Measurements from ENCODE around the gene RRBP1.
A peak's percentile ranks its signal among the peaks of the same experiment; 100 is the strongest.

The RRBP1 gene

GRCh38 chr20:17620371-17621228 lies 61.4 kb downstream of the RRBP1 start:
- DNase-seq: peak; percentile 42

- DNase-seq: peak; percentile 38
These were observed 62.5 kb downstream of the RRBP1 start for GRCh38 chr20:17619351-17620093.

GRCh38 chr20:17618673-17619013 lies 63.4 kb downstream of the RRBP1 start:
- DNase-seq: peak; percentile 18

- peak; percentile 49 for DNase-seq
These were observed 64.0 kb downstream of the RRBP1 start for GRCh38 chr20:17617868-17618672.

GRCh38 chr20:17617212-17617867 lies 64.7 kb downstream of the RRBP1 start:
- peak; percentile 72 for DNase-seq

- no peak for DNase-seq
These were observed 65.4 kb downstream of the RRBP1 start for GRCh38 chr20:17616480-17617211.

GRCh38 chr20:17615645-17616479 lies 66.2 kb downstream of the RRBP1 start:
- no peak for DNase-seq

GRCh38 chr20:17614812-17615644 lies 67.0 kb downstream of the RRBP1 start:
- DNase-seq: no peak

GRCh38 chr20:17614176-17614811 lies 67.7 kb downstream of the RRBP1 start:
- DNase-seq: peak; percentile 48

GRCh38 chr20:17613328-17614175 lies 68.5 kb downstream of the RRBP1 start:
- DNase-seq: peak; percentile 50

- no peak for DNase-seq
These were observed 69.1 kb downstream of the RRBP1 start for GRCh38 chr20:17612992-17613327.

GRCh38 chr20:17612287-17612991 lies 69.6 kb downstream of the RRBP1 start:
- peak; percentile 72 for DNase-seq

- no peak for DNase-seq
These were observed 70.3 kb downstream of the RRBP1 start for GRCh38 chr20:17611540-17612286.

- DNase-seq: peak; percentile 64
These were observed 70.8 kb downstream of the RRBP1 start for GRCh38 chr20:17611290-17611539.

- DNase-seq: peak; percentile 58
These were observed 71.3 kb downstream of the RRBP1 start for GRCh38 chr20:17610566-17611289.

- no peak for DNase-seq
These were observed 72.1 kb downstream of the RRBP1 start for GRCh38 chr20:17609811-17610377.
